Kidney (tissue), 14 donors: ENCODE measurements around the gene LSM14B. TPM values are rescaled to one million over a fixed set of nuclear protein-coding genes. Genes with fewer than 3 reads are reported as not detected.

ENCODE experiments used
- DNase-seq, 5 donors: peaks; one replicate each; pipeline ENCODE4 v3.0.0-alpha.2; 2013 to 2020
- FAIRE-seq: peaks from 2 replicates; lab custom pipeline; 2012; peaks lifted over from hg19 to GRCh38; lab: Jason Lieb, UNC
- H3K27ac ChIP-seq, 2 donors: one replicate each; pipeline ENCODE4 v1.7.0; 2013; ENCODE audit warnings: low read depth in 2 of 2, low read length in 2 of 2, inconsistent platforms in 1 of 2
- H3K27me3 ChIP-seq: one replicate; pipeline ENCODE4 v1.7.1; 2013; ENCODE audit warnings: low read length, inconsistent platforms; ENCODE audit not compliant: control insufficient read depth, insufficient read depth
- H3K36me3 ChIP-seq, 3 donors: one replicate each; pipeline versions ENCODE4 v1.7.0 to v1.7.1; 2013; ENCODE audit warnings: low read length in 3 of 3, control low read depth in 1 of 3, inconsistent platforms in 1 of 3; ENCODE audit not compliant: insufficient read depth in 3 of 3, control insufficient read depth in 2 of 3
- H3K4me1 ChIP-seq, 3 donors: one replicate each; pipeline versions ENCODE4 v1.7.0 to v1.7.1; 2013; ENCODE audit warnings: low read length in 3 of 3, inconsistent platforms in 1 of 3, low read depth in 1 of 3; ENCODE audit not compliant: control insufficient read depth in 2 of 3, insufficient read depth in 2 of 3
- H3K4me3 ChIP-seq, 3 donors: one replicate each; pipeline versions ENCODE4 v1.7.0 to v1.8.1; 2013; ENCODE audit warnings: low read length in 3 of 3, control low read depth in 1 of 3, inconsistent platforms in 1 of 3
- H3K9ac ChIP-seq, 3 donors: one replicate each; pipeline versions ENCODE4 v1.7.0 to v1.7.1; 2013; ENCODE audit warnings: low read length in 3 of 3, control low read depth in 1 of 3, inconsistent platforms in 1 of 3
- H3K9me3 ChIP-seq, 3 donors: one replicate each; pipeline versions ENCODE4 v1.7.0 to v1.7.1; 2013; ENCODE audit warnings: low read length in 3 of 3, control low read depth in 1 of 3, inconsistent platforms in 1 of 3; ENCODE audit not compliant: control insufficient read depth in 2 of 3, insufficient read depth in 1 of 3
- CTCF ChIP-seq: IDR thresholded peaks from 3 replicates; pipeline ENCODE4 v1.5.1; 2012; ENCODE audit warnings: mild to moderate bottlenecking, moderate library complexity, borderline replicate concordance; ENCODE audit not compliant: insufficient read depth; ENCODE audit errors: extremely low read depth
- intact Hi-C: fragments of 100-400 bp; cut with DNase I; formaldehyde crosslinking; loops from one replicate; pipeline ENCODE4 v1.11.1; 2022
- polyA plus RNA-seq: library from polyadenylated mRNA; stranded (reverse); fragments of 350-450 nt; fragmentation: Illumina TruSeq; extraction: RNeasy Lipid Tissue Mini Kit (QIAGEN cat#74804); gene quantifications from one replicate; pipeline ENCODE4 v1.2.3, GENCODE V29; 2014; ENCODE audit warnings: low read depth, low replicate concordance; ENCODE audit not compliant: insufficient read depth
- total RNA-seq: library from RNA; stranded (reverse); fragmentation: NEBNext Ultra II Directional; extraction: Animal tissue kit (Norgen Biotek cat#: 25700); gene quantifications from one replicate; pipeline ENCODE4 v1.2.1, GENCODE V29; 2021
- donor health status: control.
- donor health status: control.
- donor health status: control.
- donor health status: control.
- donor health status: control.
- donor health status: DM: yes; HTN: yes; CAD: no.
- donor health status: Normal renal cell carcinoma (clear cell type).

The LSM14B gene
- total and polyA plus RNA-seq, 2 donors from 2014 or later = 18.0 to 31.6 TPM

DNA sequence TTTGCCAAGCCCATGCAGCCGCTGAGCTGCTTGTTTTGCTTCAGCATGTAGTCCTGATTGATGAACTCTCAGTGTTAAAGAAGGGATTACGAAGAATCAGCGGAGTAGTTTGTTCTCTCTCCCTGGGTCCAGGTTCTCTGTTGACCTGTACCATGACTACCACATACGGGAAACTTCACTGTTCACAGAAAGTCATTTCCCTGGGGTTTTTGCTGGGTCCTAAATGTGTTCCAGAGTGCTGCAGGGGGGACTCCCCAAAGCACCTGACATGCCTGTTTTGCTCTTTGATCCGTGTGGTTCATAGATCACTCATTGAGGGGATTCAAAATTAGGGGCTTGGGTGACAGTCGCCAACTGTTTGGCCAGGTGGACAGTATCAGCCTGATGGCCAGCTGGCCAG, 5.5 kb downstream of the LSM14B start:
- Histone ChIP-seq H3K4me3 (no peak overlapping the region), H3K9me3 (no peaks in the 10 kb centered on the region), H3K9ac (no peak overlapping the region), H3K4me1 (peaks cover 0 to 22% (median 3%) of the 10 kb centered on the region in 3 donors), H3K27ac (no peak overlapping the region), H3K36me3 (peaks cover 18 to 71% (median 51%) of the 10 kb centered on the region in 3 donors), H3K27me3 (no peaks in the 10 kb centered on the region)
- FAIRE-seq (no peak), DNase-seq (no peak)
- TF ChIP-seq CTCF = no peak
- intact Hi-C loops = no loop called here

- H3K4me1 ChIP-seq = peaks cover 0 to 18% (median 3%) of the 10 kb centered on the region in 3 donors
- no peak for TF ChIP-seq CTCF
- intact Hi-C loops = no loop called here
- no peak overlapping the region for H3K4me3 ChIP-seq
- H3K36me3 ChIP-seq = peaks cover 18 to 71% (median 51%) of the 10 kb centered on the region in 3 donors
- H3K9me3 ChIP-seq = no peaks in the 10 kb centered on the region
- H3K27ac ChIP-seq = no peak overlapping the region
- FAIRE-seq (no peak), DNase-seq (no peak)
- H3K27me3 ChIP-seq = no peaks in the 10 kb centered on the region
- no peak overlapping the region for H3K9ac ChIP-seq
Observed at GRCh38 chr20:62128502-62128901, 6.2 kb downstream of the LSM14B start.

DNA sequence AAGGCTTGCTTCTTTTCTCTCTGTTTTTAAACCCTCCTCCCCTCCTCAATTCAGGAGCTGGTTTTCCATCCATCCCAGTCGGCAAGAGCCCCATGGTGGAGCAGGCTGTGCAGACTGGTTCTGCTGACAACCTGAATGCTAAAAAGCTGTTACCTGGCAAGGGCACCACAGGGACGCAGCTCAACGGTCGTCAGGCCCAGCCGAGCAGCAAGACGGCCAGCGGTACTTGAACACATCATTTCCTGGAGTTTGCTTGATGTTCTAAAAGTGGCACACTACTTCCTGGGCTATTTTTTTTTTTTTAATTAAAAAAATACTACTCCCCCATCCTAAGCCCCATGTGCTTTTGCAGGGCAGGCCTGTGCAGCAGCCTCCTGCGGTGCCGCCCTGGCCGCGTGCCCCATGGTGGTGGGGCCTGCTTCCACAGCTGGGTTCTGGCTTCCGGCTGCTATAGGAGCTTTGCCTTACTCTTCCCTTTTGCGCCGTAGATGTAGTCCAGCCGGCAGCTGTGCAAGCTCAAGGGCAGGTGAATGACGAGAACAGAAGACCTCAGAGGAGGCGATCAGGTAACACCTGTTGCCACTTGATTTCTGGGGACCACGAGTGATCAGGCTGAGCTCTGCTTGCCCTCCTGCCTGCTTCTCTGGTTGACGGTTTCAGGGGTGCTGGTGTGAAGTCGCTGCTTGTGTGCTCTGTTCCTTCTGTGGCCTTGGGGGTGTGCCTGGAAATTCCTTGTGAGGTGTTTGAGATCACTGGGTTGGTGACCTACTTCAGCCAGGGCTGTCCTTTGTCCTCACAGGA, 7.7 kb downstream of the LSM14B start:
- Histone ChIP-seq H3K27me3 (no peaks in the 10 kb centered on the region), H3K4me1 (peaks cover 0 to 9% (median 3%) of the 10 kb centered on the region in 3 donors), H3K27ac (no peak overlapping the region), H3K4me3 (no peak overlapping the region), H3K9me3 (no peaks in the 10 kb centered on the region), H3K9ac (no peak overlapping the region), H3K36me3 (peaks cover 18 to 74% (median 52%) of the 10 kb centered on the region in 3 donors)
- TF ChIP-seq CTCF = no peak
- no peak for DNase-seq
- intact Hi-C loops = loop anchor here (10.0 kb wide), 2 partner anchors 65 to 115 kb away; partner anchors contain the start of gene TAF4
- no peak for FAIRE-seq
